Right atrium auricular region (tissue), 2 donors: ENCODE measurements around the gene RHCG. TPM values are rescaled to one million over a fixed set of nuclear protein-coding genes. Genes with fewer than 3 reads are reported as not detected.

Experiments
- DNase-seq: peaks from one replicate; pipeline ENCODE4 v3.0.0-alpha.2; 2019; ENCODE audit warnings: low spot score
- H3K27ac ChIP-seq, 2 donors: fragments of 200-600 bp; sonication (generic); 1 replicate in 1 of 2; 2 replicates in 1 of 2; pipeline ENCODE4 v1.5.1; 2016 to 2019
- H3K27me3 ChIP-seq, 2 donors: fragments of 200-600 bp; sonication (generic); one replicate each; pipeline versions ENCODE4 v1.5.1 to v1.6.0; 2017 to 2019
- H3K36me3 ChIP-seq: fragments of 200-600 bp; sonication (generic); one replicate; pipeline ENCODE4 v1.5.1; 2016
- H3K4me1 ChIP-seq, 2 donors: fragments of 200-600 bp; sonication (generic); one replicate each; pipeline versions ENCODE4 v1.5.1 to v1.6.0; 2017 to 2019
- H3K4me3 ChIP-seq, 2 donors: fragments of 200-600 bp; sonication (generic); 1 replicate in 1 of 2; 2 replicates in 1 of 2; pipeline ENCODE4 v1.5.1; 2017 to 2019; ENCODE audit warnings: mild to moderate bottlenecking in 1 of 2, moderate library complexity in 1 of 2
- H3K9me3 ChIP-seq, 2 donors: fragments of 200-600 bp; sonication (generic); one replicate each; pipeline ENCODE4 v1.5.1; 2019
- total RNA-seq, 2 donors: library from RNA; depleted of rRNA; stranded (reverse); fragments of >200 nt; gene quantifications; one replicate each; pipeline ENCODE4 v1.1.0, GENCODE V29; 2016
- TF ChIP-seq, protein P1 (sequence below), 2 donors: fragments of 200-600 bp; sonication (generic); IDR thresholded peaks; one replicate each; pipeline ENCODE4 v1.5.1; 2019; ENCODE audit warnings: antibody characterized with exemption in 2 of 2

Gene RHCG
- total RNA-seq, 2 donors from 2014 or later: 0.37 to 0.43 TPM

DNA sequence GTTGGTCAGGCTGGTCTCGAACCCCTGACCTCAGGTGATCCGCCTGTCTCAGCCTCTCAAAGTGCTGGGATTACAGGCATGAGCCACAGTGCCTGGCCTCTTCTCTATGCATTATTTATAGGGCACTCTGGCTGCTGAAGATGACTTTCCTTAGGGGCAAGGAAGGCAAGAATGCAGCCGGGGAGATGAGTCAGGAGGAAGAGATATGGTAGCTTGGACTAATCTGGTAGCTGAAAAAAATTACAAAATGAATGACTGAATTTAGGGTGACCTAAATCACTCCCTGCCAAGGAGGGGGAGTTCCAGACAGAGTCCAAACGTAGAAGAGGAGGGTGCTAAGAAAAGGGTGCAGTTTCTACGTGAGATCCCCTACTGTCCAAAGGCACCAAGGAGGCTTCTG, 14.2 kb downstream of the RHCG start:
- no peak overlapping the region for H3K27ac ChIP-seq
- no peaks in the 10 kb centered on the region for H3K4me1 ChIP-seq
- DNase-seq: no peak
- no peaks in the 10 kb centered on the region for H3K36me3 ChIP-seq
- no peaks in the 10 kb centered on the region for H3K9me3 ChIP-seq
- H3K27me3 ChIP-seq: no peaks in the 10 kb centered on the region
- no peak overlapping the region for H3K4me3 ChIP-seq
- TF ChIP-seq, protein P1, sequence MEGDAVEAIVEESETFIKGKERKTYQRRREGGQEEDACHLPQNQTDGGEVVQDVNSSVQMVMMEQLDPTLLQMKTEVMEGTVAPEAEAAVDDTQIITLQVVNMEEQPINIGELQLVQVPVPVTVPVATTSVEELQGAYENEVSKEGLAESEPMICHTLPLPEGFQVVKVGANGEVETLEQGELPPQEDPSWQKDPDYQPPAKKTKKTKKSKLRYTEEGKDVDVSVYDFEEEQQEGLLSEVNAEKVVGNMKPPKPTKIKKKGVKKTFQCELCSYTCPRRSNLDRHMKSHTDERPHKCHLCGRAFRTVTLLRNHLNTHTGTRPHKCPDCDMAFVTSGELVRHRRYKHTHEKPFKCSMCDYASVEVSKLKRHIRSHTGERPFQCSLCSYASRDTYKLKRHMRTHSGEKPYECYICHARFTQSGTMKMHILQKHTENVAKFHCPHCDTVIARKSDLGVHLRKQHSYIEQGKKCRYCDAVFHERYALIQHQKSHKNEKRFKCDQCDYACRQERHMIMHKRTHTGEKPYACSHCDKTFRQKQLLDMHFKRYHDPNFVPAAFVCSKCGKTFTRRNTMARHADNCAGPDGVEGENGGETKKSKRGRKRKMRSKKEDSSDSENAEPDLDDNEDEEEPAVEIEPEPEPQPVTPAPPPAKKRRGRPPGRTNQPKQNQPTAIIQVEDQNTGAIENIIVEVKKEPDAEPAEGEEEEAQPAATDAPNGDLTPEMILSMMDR (IDR thresholded peaks at IDR 0.05): no peak

DNA sequence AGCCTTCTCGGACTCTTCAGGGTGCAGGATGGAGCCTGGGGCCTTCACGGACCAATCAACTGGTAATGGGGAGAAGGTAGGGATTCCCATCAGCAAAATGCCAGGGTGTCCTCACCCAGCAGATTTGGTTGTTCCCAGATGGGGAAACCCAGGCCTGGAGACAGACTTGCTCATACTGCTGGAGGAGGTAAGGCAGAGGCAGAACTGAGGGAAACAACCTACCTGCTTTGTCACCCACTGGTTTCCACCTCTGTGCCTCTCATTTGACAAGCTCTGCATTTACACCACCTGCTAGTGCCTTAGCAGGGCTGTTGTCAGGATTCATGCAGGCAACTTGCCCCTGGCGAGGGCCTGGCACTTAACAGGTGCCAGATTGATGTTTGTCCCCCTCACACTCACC, 15.9 kb downstream of the RHCG start:
- Histone ChIP-seq H3K4me1 (no peaks in the 10 kb centered on the region), H3K27ac (no peak overlapping the region), H3K9me3 (no peaks in the 10 kb centered on the region), H3K36me3 (no peaks in the 10 kb centered on the region), H3K4me3 (no peak overlapping the region), H3K27me3 (no peaks in the 10 kb centered on the region)
- no peak for DNase-seq
- TF ChIP-seq, protein P1 (IDR thresholded peaks at IDR 0.05): no peak

DNA sequence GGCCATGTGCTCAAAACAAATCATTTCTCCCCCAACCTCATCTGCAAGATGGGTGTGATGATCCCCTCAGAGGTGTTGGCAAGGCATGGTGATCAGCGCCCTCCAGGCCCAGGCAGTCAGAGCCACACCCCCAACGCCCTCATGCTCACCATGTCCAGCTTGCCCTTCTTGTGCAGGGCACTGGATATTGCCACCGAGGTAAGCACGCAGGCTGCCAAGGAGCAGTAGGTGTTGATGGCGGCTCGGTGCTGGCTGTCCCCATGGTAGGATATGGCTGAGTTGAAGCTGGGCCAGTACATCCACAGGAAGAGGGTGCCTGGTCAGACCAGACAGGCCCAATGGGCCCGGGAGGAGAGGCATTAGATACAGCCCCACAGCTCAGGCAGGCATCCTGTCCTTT, 17.2 kb downstream of the RHCG start:
- H3K9me3 ChIP-seq: no peaks in the 10 kb centered on the region
- DNase-seq: no peak
- TF ChIP-seq, protein P1 (IDR thresholded peaks at IDR 0.05): no peak
- H3K27me3 ChIP-seq: no peaks in the 10 kb centered on the region
- H3K4me3 ChIP-seq: no peak overlapping the region
- H3K4me1 ChIP-seq: no peaks in the 10 kb centered on the region
- H3K36me3 ChIP-seq: no peaks in the 10 kb centered on the region
- no peak overlapping the region for H3K27ac ChIP-seq

DNA sequence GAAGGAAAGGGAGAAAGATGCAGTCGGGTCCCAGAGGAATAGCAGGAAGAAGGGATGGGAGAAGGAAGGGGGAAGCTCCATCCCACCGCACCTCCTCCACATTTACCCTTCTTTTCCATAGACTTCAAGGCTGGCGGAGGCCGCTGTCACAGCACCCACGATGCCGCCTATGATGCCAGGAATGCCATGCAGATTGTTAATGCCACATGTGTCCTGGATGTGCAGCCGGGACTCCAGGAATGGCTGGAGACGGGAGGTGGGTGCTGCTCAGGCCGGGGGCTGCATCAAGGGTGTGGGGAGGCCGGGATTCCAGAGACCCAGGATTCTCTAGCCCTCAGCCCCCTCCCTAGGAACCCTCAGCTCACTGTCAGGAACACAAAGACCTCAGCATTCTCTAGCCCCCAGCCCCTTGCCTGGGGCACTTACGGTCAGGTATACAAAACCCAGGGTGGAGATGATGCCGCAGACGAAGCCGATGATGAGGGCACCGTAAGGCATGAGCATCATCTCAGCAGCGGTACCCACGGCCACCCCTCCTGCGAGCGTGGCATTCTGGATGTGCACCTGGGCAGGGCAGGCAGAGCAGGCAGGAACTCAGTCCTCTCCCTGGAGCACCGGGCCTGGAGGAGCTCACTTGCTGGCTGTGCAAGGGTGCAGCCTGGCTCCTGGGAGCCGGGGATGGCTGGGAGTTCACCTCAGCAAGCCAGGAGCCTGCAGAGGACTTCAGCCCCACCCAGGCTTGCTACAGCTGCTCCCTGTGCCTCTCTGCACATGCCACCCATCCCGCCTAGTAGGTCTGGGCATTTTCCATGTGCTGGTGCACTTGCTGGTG, 18.8 kb downstream of the RHCG start:
- no peaks in the 10 kb centered on the region for H3K36me3 ChIP-seq
- no peaks in the 10 kb centered on the region for H3K9me3 ChIP-seq
- H3K4me3 ChIP-seq: no peak overlapping the region
- DNase-seq: no peak
- no peaks in the 10 kb centered on the region for H3K27me3 ChIP-seq
- H3K4me1 ChIP-seq: no peaks in the 10 kb centered on the region
- TF ChIP-seq, protein P1 (IDR thresholded peaks at IDR 0.05): no peak
- no peak overlapping the region for H3K27ac ChIP-seq

DNA sequence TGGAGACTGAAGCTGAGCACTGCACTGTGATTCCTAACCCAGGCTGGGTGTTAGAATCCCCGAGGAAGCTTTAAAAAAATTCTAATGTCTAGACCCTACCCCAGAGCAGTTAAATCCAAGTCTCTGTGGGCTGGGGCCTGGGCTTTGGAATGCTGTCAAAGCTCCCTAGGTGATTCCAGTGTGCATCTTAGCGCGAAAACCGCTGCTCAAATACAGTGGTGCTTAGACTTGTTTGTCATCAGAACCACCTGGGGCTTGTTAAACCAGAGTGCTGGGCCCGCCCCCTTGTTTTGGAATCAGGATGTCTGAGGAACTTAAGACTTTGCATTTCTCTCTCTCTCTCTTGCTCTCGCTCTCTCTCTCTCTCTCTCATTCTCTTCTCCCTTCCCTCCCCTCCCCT, 20.7 kb downstream of the RHCG start:
- Histone ChIP-seq H3K36me3 (no peaks in the 10 kb centered on the region), H3K4me3 (no peak overlapping the region), H3K9me3 (no peaks in the 10 kb centered on the region), H3K27ac (no peak overlapping the region), H3K27me3 (no peaks in the 10 kb centered on the region), H3K4me1 (no peaks in the 10 kb centered on the region)
- no peak for DNase-seq
- TF ChIP-seq, protein P1 (IDR thresholded peaks at IDR 0.05): no peak
